Limb (tissue), 2 donors: ENCODE measurements around the gene PCNX2.

Experiments
- DNase-seq, 2 donors: peaks; one replicate each; pipeline ENCODE4 v3.0.0-alpha.2; 2016; ENCODE audit errors: extremely low spot score in 2 of 2

Gene PCNX2

DNA sequence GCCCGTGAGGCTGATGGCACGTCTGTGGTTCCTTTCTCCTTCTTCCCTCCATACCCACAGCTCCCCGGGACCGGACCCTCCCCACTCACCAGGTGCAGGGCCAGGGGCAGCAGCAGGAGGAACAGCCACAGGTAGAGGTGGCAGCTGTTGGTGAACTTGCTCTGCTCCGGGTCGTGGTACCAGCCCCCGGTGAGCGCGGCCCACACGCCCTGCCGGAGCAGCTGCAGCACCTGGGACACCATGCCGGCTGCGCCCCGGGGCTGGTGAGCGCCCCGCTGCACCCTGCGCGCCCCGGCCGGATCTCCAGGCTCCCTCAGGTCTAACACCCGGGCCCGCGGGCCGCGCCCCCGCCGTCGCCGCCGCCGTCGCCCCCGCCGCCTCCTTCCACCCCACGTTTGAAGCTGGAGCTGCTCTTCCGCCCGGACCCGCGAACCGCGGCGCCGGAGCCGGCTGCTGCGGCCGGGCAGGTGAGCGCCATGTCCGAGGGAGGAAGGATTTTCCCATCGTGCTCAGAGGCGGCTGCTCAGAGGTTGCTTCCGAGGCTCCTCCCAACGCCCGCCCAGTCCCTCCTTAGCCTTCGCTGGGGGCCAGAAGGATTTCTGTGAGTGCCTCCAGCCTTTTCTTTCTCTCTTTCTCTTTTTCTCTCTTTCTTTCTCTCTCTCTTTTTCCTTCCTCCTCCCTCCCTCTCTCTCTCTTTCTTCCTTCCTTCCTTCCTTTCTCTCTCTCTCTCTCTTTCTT lies at the start of gene PCNX2:
PCNX2 (minus strand) TSS at position 489 of the 738 bp plus-strand sequence; CDS start at position 242, 247 bp downstream.
- peak; percentile 36 to 70 for DNase-seq

DNA sequence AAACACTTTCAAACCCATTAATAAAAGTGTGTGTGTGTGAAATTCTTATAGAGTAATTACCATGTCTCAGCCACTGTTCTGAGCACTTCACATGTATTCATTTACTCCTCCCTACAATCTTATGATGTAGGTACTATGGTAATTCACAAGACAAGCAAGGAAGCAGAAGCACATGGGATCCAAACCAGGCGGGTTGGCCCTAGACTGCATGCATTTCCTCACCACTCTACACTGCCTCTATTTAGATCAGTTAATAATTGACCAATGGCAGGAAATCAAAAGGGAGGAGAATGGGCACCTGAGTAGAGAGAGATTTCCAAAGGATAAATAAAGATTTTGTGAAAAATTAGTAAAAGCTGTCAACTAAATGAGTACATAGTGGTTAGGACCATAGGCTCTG lies 47.7 kb upstream of the PCNX2 start:
- DNase-seq, result no peak

- no peak for DNase-seq
These were observed 46.6 kb upstream of the PCNX2 start for GRCh38 chr1:233342086-233342485.

DNA sequence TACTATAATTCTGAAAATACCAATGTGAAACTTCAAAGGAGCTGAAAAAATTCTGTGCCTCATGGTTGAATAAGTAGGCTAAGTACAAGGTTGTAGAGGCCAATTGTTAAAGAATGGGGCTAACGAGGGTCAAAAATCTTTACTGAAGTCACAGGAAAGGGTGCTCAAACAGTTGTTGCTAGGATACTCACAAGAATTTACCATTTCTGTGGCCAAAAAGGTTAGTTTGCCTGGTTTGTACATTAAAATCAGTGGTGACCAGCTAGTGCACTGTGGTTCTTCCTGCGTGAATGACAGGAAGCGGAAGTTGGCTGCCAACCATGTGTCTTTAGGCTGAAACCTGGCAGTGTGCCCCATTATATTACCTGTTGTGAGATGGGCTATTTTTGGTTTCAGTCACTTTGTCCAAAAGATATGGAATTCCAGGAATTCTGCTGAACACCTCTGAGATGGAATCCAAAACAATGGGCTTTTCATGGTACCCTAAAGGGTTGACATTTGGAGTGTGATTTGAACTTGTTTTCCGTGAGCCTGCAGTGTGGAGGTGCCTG lies 45.5 kb upstream of the PCNX2 start:
- DNase-seq, result no peak

GRCh38 chr1:233340031-233340555 lies 44.6 kb upstream of the PCNX2 start:
- no peak for DNase-seq

- no peak for DNase-seq
These were observed 42.6 kb upstream of the PCNX2 start for GRCh38 chr1:233338102-233338501.

- no peak for DNase-seq
These were observed 42.0 kb upstream of the PCNX2 start for GRCh38 chr1:233337505-233337904.

DNA sequence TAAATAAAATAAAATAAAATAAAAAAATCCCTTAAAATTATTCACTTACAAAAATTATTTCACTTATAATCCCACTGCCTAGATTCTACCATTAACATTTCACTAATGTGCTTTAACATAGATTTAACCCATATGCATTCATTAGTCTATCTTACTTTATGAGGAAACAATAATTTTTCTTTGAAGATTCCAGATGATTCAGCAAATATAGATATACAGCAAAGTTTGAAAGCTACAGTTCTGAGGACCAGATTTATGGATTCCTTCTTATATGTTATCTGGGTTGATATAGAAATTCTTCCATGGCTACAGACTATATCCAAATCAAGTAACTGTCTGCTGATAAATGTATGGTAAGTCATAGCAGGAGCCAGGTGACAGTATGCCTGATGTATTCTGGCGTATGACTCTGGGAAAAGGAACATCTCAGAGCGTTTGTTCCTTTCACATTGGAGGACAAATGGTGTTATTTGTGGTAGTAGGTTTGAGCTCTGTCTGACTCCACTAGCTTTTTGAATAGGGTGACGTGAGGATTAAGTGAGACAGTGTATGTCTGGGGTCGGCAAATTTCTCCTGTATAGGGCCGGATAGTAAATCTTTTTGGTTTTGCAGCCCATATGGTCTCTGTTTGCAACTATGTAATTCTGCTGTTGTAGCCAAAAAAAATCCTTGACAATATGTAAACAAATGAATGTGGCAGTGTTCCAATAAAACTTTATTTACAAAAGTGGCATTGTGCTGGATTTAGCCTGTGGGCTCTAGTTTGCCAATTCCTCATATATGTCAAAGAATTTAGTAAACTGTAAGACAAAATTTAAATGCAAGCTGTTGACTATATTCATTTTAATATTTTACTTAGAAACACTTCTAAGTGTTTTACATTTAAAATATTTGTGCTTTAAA lies 41.3 kb upstream of the PCNX2 start:
- no peak for DNase-seq

DNA sequence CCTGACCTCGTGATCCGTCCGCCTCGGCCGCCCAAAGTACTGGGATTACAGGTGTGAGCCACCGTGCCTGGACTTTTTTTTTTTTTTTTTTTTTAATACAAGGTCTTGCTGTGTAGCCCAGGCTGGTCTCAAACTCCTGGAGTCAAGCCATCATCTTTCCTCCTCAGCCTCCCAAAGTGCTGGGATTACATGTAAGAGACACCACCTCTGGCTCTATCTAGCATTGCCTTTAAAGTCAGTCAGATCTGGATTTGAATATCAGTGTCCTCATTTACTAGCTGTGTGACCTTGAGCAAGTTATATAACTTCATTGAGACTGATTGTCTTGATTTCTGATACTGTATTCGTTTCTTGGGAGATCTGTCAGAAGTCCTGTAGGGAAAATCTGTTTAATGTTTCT lies 38.6 kb upstream of the PCNX2 start:
- DNase-seq, result no peak

- no peak for DNase-seq
These were observed 37.6 kb upstream of the PCNX2 start for GRCh38 chr1:233333086-233333485.

GRCh38 chr1:233331676-233332519 lies 36.4 kb upstream of the PCNX2 start:
- no peak for DNase-seq

GRCh38 chr1:233328142-233328921 lies 32.8 kb upstream of the PCNX2 start:
- DNase-seq, result peak in 1 of 2 donors; percentile 57

DNA sequence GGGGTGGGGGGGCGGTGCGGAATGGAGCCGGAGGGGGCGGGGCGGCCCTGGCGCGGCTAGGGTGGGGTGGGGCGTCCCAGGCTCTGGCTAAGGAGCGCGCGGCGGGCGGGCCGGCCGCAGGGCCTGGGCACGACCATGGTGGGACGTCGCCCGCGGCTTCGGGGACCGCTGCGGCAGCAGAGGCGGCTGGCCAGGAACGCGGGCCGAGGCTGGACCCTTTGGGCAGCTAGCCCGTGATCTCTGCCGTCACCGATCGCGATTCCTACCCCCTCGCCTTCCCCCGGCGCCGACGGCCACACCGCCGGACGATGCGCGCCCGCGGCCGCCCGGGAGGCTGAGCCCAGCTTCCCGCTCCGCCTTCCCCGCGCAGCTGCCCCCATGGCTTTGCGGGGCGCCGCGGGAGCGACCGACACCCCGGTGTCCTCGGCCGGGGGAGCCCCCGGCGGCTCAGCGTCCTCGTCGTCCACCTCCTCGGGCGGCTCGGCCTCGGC lies 32.2 kb upstream of the PCNX2 start, which contains the start of gene MAP3K21:
MAP3K21 (plus strand) TSS at position 74 of the 491 bp plus-strand sequence; CDS start at position 379, 305 bp downstream.
- peak in 1 of 2 donors; percentile 65 for DNase-seq

DNA sequence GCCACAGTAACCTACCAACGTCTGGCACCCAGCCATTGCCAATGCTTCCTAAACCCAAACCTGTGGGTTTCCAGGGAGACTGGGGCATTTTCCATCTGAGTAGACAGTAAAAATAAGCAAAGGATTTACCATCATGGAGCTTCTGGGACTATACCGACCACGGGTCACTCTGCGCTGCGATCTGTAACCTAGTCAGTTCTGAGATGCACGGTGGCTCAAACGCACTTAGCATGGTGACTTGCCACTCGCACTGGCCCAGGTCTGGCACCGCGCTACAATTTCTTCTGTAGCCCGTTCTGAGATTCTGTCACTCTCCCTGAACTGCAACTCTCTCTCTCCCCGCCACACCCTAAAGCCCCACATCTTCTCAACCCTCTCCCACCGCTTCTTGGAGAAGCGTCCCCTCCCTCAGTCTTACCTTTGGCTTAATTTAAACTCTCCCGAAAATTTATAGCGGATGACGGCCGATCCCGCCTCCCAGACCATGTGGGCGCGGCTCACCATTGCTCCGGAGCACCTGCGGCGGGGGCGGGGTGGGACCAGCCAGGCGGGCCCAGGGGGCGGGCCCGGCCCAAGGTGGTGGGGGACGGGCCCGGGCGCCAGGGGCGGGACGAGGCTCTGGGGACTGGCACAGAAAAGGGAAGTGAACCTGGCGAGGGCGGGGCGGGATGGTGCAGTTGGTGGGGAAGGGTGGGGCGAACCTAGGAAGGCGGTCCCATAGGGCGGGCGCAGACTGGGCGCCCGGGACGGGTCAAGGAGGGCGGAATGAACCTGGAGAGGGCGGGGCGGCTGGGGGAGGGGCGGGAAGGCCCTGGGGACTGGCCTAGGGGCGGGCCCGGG lies 31.5 kb upstream of the PCNX2 start:
- DNase-seq, result peak in 1 of 2 donors; percentile 60

DNA sequence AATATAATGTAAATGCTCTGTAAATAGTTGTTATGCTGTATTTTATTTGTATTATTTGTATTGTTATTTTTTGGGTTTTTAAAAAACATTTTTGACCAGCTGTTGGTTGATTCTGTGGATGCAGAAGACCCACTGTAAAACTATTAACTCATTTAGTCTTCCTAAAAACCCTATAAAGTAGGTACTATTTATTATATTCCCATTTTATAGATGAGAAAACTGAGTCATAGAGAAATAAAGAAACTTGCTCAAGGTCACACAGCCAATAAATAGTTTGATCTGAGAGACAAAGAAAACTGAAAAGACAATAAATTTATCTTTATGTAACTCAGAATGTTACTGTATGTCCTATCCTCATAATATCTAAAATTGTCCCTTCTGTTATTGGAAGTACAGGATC lies 30.8 kb upstream of the PCNX2 start:
- DNase-seq, result no peak

DNA sequence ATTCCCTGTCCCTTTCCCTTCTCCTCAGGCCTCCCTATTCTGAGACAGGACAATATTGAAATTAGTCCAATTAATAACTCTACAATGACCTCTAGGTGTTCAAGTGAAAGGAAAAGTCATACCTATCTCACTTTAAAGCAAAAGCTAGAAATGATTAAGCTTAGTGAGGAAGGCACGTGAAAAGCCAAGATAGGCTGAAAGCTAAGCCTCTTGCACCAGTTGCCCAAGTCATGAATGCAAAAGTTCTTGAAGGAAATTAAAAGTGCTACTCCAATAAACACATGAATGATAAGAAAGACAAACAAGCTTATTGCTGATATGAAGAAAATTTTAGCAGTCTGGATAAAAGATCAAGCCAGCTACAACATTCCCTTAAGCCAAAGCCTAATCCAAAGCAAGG lies 28.2 kb upstream of the PCNX2 start:
- no peak for DNase-seq

GRCh38 chr1:233320023-233320422 lies 24.5 kb upstream of the PCNX2 start:
- DNase-seq, result no peak

GRCh38 chr1:233319272-233319671 lies 23.7 kb upstream of the PCNX2 start:
- DNase-seq, result no peak

GRCh38 chr1:233316473-233316872 lies 20.9 kb upstream of the PCNX2 start:
- no peak for DNase-seq
